HUES48 (cell line): ENCODE measurements around the gene NELL1.

Experiments
- H3K27ac ChIP-seq: one replicate; pipeline ENCODE4 v1.7.0; 2013; ENCODE audit warnings: low read depth, low read length, inconsistent platforms
- H3K27me3 ChIP-seq: 2 replicates; pipeline ENCODE4 v1.6.1; 2013; ENCODE audit warnings: mild to moderate bottlenecking, low read length; ENCODE audit not compliant: control insufficient read depth, insufficient read depth
- H3K36me3 ChIP-seq: 2 replicates; pipeline ENCODE4 v1.6.1; 2013; ENCODE audit warnings: low read length; ENCODE audit not compliant: control insufficient read depth, insufficient read depth
- H3K4me1 ChIP-seq: 2 replicates; pipeline ENCODE4 v1.6.1; 2013; ENCODE audit warnings: mild to moderate bottlenecking, low read length; ENCODE audit not compliant: control insufficient read depth, insufficient read depth
- H3K4me3 ChIP-seq: 2 replicates; pipeline ENCODE4 v1.5.1; 2013; ENCODE audit warnings: mild to moderate bottlenecking, low read depth, low read length
- H3K9ac ChIP-seq: 2 replicates; pipeline ENCODE4 v1.6.1; 2013; ENCODE audit warnings: mild to moderate bottlenecking, low read depth, low read length, moderate library complexity
- H3K9me3 ChIP-seq: 2 replicates; pipeline ENCODE4 v1.6.1; 2013; ENCODE audit warnings: low read length; ENCODE audit not compliant: control insufficient read depth, insufficient read depth

The NELL1 gene

DNA sequence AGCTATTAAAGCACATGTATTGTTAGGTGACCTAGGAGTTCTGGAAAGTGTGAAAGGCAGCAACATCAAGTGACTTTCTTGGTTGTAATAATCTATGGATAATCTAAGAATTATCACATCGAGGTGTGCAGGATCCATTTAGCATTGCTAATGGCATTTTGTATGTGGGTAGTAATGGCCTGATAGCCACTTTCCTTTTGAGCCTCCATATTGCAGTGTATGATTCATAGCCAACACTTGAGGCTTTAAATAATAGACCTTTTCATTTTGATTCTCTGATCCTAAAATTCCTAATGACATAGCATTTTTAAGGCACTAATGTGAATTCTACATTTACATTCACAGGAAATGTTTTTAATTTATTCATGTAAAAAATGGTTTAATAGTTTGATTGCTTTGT lies 759.4 kb downstream of the NELL1 start:
- Histone ChIP-seq H3K4me3 (no peak overlapping the region), H3K27ac (no peak overlapping the region), H3K27me3 (no peaks in the 10 kb centered on the region), H3K9ac (no peak overlapping the region), H3K9me3 (no peaks in the 10 kb centered on the region), H3K4me1 (no peaks in the 10 kb centered on the region), H3K36me3 (no peaks in the 10 kb centered on the region)

- no peaks in the 10 kb centered on the region for H3K27me3 ChIP-seq
- no peaks in the 10 kb centered on the region for H3K36me3 ChIP-seq
- H3K4me1 ChIP-seq: no peaks in the 10 kb centered on the region
- no peak overlapping the region for H3K9ac ChIP-seq
- H3K27ac ChIP-seq: no peak overlapping the region
- no peaks in the 10 kb centered on the region for H3K9me3 ChIP-seq
- H3K4me3 ChIP-seq: no peak overlapping the region
Measured at GRCh38 chr11:21429401-21429800, 760.0 kb downstream of the NELL1 start.

DNA sequence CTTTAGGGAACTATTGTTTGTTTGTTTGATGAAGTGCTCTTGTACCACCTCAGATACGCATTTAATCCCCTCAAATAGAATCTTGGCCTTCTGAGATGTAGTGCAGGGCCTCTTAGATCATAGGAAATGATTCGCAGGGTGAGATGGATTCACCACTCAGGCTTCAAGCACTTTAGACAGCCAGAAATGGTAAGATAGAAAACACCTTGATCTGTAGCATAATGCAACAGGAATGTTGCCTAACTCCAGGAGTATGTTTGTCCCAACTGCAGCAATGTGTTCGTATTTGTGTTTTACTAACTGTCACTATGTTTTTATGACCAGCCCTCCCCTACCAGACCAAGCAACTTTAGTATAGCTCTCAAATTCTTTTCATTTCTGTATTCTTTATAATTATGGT lies 761.2 kb downstream of the NELL1 start:
- Histone ChIP-seq H3K4me1 (no peaks in the 10 kb centered on the region), H3K9ac (no peak overlapping the region), H3K27me3 (no peaks in the 10 kb centered on the region), H3K4me3 (no peak overlapping the region), H3K36me3 (no peaks in the 10 kb centered on the region), H3K9me3 (no peaks in the 10 kb centered on the region), H3K27ac (no peak overlapping the region)

DNA sequence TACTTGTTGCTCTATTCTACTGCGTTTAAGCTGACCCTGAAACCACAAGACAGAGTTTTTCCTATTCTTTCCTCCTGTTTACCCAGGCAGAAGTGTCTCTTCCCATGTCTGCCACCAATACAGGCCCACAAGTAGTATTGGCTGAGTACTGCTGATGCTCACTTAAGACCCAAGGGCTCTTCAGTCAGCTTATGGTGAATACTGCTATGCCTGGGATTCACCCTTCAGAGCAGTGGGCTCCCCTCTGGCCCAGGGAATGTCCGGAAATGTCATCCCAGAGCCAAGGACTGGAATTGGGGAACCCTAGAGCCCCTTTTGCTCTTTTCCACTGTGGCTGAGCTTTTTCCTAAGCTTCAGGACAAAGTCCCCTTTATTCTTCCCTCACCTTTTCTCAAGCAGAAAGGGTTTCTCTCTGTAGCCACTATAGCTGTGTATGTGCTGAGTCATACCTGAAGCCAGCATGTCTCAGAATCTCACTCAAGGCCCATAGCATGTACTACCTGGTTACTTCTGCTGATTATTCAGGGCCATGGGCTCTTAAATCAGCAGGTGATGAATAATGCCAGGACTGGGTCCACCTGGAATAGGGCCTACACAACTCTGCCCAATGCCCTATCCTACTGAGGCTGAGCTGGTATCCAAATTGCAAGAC lies 777.7 kb downstream of the NELL1 start:
- H3K9ac ChIP-seq: no peak overlapping the region
- no peak overlapping the region for H3K4me3 ChIP-seq
- H3K4me1 ChIP-seq: peaks cover 5% of the 10 kb centered on the region; the same call in 1 of the 2 replicates
- H3K36me3 ChIP-seq: no peaks in the 10 kb centered on the region
- no peaks in the 10 kb centered on the region for H3K9me3 ChIP-seq
- H3K27me3 ChIP-seq: no peaks in the 10 kb centered on the region
- H3K27ac ChIP-seq: no peak overlapping the region

GRCh38 chr11:21447871-21448270 lies 778.5 kb downstream of the NELL1 start:
- Histone ChIP-seq H3K27ac (no peak overlapping the region), H3K9me3 (no peaks in the 10 kb centered on the region), H3K27me3 (no peaks in the 10 kb centered on the region), H3K36me3 (no peaks in the 10 kb centered on the region), H3K4me1 (peaks cover 5% of the 10 kb centered on the region; the same call in 1 of the 2 replicates), H3K4me3 (no peak overlapping the region), H3K9ac (no peak overlapping the region)

- Histone ChIP-seq H3K9me3 (no peaks in the 10 kb centered on the region), H3K4me3 (no peak overlapping the region), H3K9ac (no peak overlapping the region), H3K27ac (no peak overlapping the region), H3K36me3 (no peaks in the 10 kb centered on the region), H3K4me1 (no peaks in the 10 kb centered on the region), H3K27me3 (no peaks in the 10 kb centered on the region)
Measured at GRCh38 chr11:21456186-21456585, 786.8 kb downstream of the NELL1 start.

DNA sequence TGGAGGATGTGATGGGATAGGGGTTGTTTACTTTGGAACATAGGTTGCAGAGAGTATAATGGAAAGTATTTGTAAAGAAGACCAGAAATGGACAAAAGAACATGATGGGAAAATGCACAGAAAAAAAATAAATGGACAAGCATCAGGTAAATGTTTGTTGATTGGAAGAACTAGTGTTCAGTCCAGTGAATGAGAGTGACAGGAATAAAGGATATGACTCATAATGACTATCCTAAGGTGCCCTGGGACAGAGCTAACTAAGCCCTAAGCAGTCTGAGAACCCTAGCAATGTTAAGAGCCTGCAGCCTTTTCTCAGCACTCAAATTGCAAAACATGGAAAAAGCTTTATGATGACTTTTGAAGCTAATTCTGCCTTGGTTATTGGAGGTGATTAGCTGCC lies 790.7 kb downstream of the NELL1 start:
- Histone ChIP-seq H3K36me3 (no peaks in the 10 kb centered on the region), H3K9ac (no peak overlapping the region), H3K9me3 (no peaks in the 10 kb centered on the region), H3K4me1 (no peaks in the 10 kb centered on the region), H3K4me3 (no peak overlapping the region), H3K27ac (no peak overlapping the region), H3K27me3 (no peaks in the 10 kb centered on the region)

DNA sequence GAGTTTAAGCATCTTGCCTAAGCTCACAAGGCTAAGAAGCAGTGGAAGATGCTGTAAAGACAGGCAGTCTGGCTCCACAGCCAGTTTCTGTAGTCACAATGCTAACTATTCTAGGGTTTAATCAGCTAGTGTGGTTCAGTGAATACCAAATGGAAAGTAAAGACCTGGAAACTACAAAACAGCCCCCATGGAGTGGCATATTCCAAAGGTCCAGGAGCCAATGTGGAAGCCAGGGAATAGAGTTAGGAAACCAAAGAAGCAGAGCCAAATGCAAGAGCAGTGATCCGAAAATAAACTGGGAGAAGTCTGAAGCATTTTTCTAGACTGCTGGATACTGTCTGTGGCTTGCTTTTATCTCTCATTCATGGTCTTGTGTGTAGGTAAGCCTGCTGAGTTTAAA lies 792.3 kb downstream of the NELL1 start:
- Histone ChIP-seq H3K9me3 (no peaks in the 10 kb centered on the region), H3K36me3 (no peaks in the 10 kb centered on the region), H3K9ac (no peak overlapping the region), H3K27me3 (no peaks in the 10 kb centered on the region), H3K4me3 (no peak overlapping the region), H3K4me1 (no peaks in the 10 kb centered on the region), H3K27ac (no peak overlapping the region)

DNA sequence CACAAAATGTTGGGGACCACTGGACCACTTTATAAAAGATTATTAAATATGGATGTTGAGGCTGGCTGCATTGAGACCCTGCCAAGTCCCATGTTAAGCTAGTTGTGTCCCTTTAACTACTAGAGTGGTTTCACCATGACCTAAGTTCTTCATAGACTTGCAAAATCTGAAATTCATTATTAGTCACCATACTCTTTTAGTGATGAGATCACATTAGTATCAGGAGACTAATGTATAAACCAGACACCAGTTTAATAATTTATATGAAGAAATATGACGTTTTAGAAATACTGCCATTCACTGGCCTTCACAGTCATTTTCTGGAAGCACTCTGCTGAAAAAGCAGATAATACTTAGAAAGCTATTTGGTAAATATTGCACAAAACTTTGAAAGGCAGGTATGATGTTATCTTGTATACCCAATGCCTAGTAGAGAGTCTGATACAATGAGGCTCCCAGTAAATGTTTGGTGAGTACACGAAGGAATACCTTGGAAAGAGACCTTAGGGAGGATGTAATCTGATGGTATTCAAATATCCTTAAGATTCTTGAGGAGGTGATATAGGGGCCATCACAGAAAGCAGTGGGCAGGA lies 795.3 kb downstream of the NELL1 start:
- no peak overlapping the region for H3K4me3 ChIP-seq
- H3K36me3 ChIP-seq: no peaks in the 10 kb centered on the region
- H3K4me1 ChIP-seq: no peaks in the 10 kb centered on the region
- no peaks in the 10 kb centered on the region for H3K9me3 ChIP-seq
- no peaks in the 10 kb centered on the region for H3K27me3 ChIP-seq
- no peak overlapping the region for H3K9ac ChIP-seq
- H3K27ac ChIP-seq: no peak overlapping the region

DNA sequence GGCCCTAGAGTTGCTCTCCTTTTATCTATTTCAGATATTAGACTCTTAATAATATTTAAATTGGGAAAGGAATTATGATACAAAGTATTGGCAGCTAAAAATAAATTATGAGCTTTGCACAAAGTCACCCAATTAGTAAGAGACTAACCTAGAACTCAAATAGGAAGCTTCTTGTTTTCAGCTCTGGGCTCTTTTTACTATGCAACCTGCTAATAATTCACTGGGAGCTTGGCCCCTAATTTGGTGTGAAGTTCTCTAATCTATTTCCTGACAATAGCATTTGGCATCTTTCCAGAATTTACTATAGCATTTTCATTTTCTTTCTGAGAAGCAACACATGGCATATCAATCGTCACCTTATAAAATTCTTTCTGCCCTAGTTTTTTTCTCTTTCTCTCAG lies 795.8 kb downstream of the NELL1 start:
- Histone ChIP-seq H3K27me3 (no peaks in the 10 kb centered on the region), H3K9me3 (no peaks in the 10 kb centered on the region)

GRCh38 chr11:21465920-21466319 lies 796.5 kb downstream of the NELL1 start:
- Histone ChIP-seq H3K27ac (no peak overlapping the region), H3K9ac (no peak overlapping the region), H3K27me3 (no peaks in the 10 kb centered on the region), H3K9me3 (no peaks in the 10 kb centered on the region), H3K4me1 (no peaks in the 10 kb centered on the region), H3K36me3 (no peaks in the 10 kb centered on the region), H3K4me3 (no peak overlapping the region)

More for the DNA sequence above, 795.8 kb downstream of the NELL1 start:
- no peaks in the 10 kb centered on the region for H3K36me3 ChIP-seq
- no peaks in the 10 kb centered on the region for H3K4me1 ChIP-seq
- H3K9ac ChIP-seq: no peak overlapping the region
- no peak overlapping the region for H3K4me3 ChIP-seq
- no peak overlapping the region for H3K27ac ChIP-seq
